Measurements from ENCODE around the gene POFUT2.

POFUT2 gene

GRCh38 chr21:45291613-45292398 lies 4.1 kb upstream of the POFUT2 start:
- no peak for DNase-seq (ENCODE audit: low read depth in 2 of 2)

DNA sequence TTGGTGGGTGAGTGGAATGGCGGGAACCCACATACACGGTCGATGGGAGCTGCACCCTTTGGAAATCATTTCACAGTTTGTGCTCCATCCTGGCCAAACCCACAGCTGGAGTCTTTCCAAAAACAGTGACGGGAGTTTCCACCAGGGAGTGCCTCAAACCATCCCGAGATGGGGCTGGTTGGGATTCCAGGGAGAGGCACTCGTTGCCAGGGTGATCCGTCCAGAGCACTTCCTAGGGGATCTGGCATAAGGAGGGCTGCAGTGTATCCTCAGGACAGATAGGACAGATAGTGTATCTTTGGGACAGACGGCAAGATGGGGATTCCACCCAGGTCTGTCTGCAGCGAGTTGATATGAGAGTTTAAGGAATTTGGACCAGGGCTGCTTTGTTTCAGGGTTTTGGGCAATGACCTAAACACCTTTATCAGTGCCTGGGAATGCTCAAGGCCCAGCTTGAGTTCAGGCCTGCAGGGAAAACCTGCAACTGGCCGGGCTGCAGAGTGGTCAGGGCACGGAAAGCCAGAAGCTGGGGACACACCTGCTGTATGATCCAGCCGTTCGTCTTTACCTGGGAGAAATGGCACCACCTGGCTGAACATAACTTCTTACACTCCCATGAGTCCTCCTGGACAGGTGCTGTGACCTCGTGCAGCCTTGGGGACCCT lies 3.4 kb upstream of the POFUT2 start:
- H3K4me3 ChIP-seq (replicated peaks in 1 of 2; ENCODE audit: low read depth in 2 of 2, low read length in 2 of 2): no peak overlapping the region
- DNase-seq (ENCODE audit: low read depth in 2 of 2): peak; percentile 57 to 84
- no peak for TF ChIP-seq CTCF (IDR thresholded peaks at IDR 0.05; ENCODE audit: low read depth, low read length)

More at GRCh38 chr21:45291613-45292398, 4.1 kb upstream of the POFUT2 start:
- H3K4me3 ChIP-seq (replicated peaks in 1 of 2; ENCODE audit: low read depth in 2 of 2, low read length in 2 of 2): no peak overlapping the region
- no peak for TF ChIP-seq CTCF (IDR thresholded peaks at IDR 0.05; ENCODE audit: low read depth, low read length)

DNA sequence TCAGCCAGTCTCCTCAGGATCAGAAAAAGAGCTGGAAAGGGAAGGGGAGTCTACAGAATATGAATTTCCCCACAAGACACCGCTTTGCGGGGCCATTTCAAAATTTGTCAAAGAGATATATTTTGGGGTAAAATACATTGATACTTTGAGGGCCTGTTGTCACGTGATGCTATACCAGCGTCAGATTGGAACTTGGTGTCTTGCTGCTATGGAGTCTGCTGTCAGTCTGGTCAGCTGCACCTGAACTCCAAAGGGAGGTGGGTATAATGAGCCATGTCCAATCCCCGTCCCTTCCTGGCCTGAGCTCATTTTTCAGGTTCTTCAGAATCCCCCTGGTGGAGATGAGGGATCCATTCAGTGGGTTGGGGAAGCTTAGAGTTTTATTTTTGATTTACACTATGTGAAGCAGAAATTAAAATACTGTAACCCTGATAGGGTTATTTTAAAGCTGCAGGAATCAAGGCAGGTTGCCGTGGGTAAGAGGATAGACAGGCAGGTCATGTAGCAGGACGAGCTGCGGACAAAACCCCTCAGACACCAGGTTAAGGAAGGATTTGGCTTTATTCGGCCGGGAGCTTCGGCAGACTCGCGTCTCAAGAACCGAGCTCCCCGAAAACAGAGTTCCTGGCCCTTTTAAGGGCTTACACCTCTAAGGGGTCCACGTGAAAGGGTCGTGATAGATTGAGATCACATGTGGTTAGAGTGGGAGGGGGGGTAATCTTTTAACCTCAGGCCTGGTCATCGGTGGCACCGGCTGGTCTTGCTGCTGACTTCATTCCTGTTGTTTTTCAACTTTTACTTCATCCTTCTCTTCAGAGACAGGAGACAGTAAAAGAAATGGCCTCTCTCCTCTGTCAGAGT lies 2.2 kb upstream of the POFUT2 start:
- TF ChIP-seq CTCF (IDR thresholded peaks at IDR 0.05; ENCODE audit: low read depth, low read length): peak; percentile 31
- DNase-seq (ENCODE audit: low read depth in 2 of 2): peak in 1 of 2 donors; percentile 39
- no peak overlapping the region for H3K4me3 ChIP-seq (replicated peaks in 1 of 2; ENCODE audit: low read depth in 2 of 2, low read length in 2 of 2)

DNA sequence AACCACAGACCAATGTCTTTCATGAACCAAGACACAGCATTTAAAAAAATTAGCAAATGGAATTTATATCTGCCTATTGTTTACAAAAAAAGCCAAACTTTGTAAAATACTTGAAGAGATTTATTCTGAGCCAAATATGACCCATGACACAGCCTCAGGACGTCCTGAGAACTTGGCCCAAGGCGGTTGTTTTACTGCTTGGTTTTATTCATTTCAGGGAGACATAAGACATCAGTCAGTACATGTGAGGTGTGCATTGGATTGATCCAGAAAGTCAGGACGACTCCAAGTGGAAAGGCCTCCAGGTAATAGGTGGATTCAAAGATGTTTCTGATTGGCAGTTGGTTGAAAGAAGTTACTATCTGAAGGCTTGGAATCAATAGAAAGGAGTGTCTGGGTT lies 1.4 kb upstream of the POFUT2 start:
- no peak for TF ChIP-seq CTCF (IDR thresholded peaks at IDR 0.05; ENCODE audit: low read depth, low read length)
- H3K4me3 ChIP-seq (replicated peaks in 1 of 2; ENCODE audit: low read depth in 2 of 2, low read length in 2 of 2): peak overlapping the region in 1 of 2 donors; percentile 79
- no peak for DNase-seq (ENCODE audit: low read depth in 2 of 2)

- DNase-seq (ENCODE audit: low read depth in 2 of 2): no peak
- peak overlapping the region; percentile 79 for H3K4me3 ChIP-seq (replicated peaks in 1 of 2; ENCODE audit: low read depth in 2 of 2, low read length in 2 of 2)
These were observed 746 bp upstream of the POFUT2 start for GRCh38 chr21:45288441-45288841.

More at GRCh38 chr21:45288441-45288841, 746 bp upstream of the POFUT2 start:
- TF ChIP-seq CTCF (IDR thresholded peaks at IDR 0.05; ENCODE audit: low read depth, low read length): no peak

All from cardiac fibroblast (primary cell).